ENCODE measurements around the gene SYPL2. TPM values are rescaled to one million over a fixed set of nuclear protein-coding genes. Genes with fewer than 3 reads are reported as not detected.
A peak's percentile ranks its signal among the peaks of the same experiment; 100 is the strongest.

Gene SYPL2
- total and polyA plus RNA-seq, 8 donors: 0.45 to 1.0 (median 0.58) TPM; not detected in 3

DNA sequence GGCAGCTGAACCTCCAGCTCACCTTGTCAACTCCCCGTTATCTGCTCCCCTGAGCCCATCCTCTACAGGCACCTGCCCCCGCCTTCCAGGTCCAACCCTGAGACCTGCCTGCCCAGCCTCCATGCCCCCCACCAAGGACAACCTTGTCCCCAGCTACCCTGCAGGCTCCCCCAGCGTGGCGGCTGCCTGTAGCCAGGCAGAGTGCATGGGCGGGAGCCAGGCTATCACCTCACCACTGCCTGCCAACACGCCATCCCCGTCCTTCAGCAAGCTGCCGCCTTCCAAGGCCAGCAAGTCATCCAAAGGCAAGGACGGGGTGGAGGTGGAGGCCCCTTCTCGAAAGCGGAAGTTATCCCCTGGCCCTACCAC, 24.6 kb downstream of the SYPL2 start:
- intact Hi-C loops (cut with DNase I; ENCODE audit: low total_unique reads): loop anchor here (5.0 kb wide), 1 partner anchor 41 kb away; no protein-coding TSS in a partner anchor

DNA sequence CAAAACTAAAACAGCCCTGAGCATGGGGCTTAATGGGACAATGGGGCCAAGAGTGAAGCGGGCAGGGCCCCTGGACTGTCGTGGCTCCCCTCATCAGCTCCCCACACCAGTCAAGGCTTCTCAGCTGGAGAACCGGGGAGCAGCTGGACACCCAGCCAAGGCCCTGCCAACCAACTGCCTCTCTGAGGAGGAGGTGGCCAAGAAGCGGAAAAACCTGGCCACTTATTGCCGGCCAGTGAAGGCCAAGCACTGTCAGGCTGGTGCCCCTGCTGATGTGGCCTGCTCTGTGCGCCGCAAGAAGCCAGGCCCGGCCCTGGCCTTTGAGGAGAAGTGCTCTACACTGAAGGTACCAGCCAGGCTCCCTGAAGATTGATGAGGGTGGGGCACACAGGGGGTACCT, 25.0 kb downstream of the SYPL2 start:
- WGBS, 5 donors: 92 to 100% (median 94%) methylated on average over 2 to 8 of the region's 8 CpGs
- intact Hi-C loops (cut with DNase I; ENCODE audit: low total_unique reads): loop anchor here (5.0 kb wide), 1 partner anchor 41 kb away; no protein-coding TSS in a partner anchor
- H3K36me3 ChIP-seq: peaks cover 12 to 58% (median 44%) of the 10 kb centered on the region in 4 donors

More for the DNA sequence above, 24.6 kb downstream of the SYPL2 start:
- no peak overlapping the region for H3K4me3 ChIP-seq
- peaks cover 8 to 34% (median 25%) of the 10 kb centered on the region in 4 donors for H3K4me1 ChIP-seq
- 84 to 93% (median 88%) methylated on average over 6 to 11 of the region's 11 CpGs for whole genome bisulfite sequencing, 5 donors
- no peaks in the 10 kb centered on the region for H3K9me3 ChIP-seq
- H3K27ac ChIP-seq: no peak overlapping the region
- no peaks in the 10 kb centered on the region for H3K27me3 ChIP-seq
- TF ChIP-seq, protein P1, sequence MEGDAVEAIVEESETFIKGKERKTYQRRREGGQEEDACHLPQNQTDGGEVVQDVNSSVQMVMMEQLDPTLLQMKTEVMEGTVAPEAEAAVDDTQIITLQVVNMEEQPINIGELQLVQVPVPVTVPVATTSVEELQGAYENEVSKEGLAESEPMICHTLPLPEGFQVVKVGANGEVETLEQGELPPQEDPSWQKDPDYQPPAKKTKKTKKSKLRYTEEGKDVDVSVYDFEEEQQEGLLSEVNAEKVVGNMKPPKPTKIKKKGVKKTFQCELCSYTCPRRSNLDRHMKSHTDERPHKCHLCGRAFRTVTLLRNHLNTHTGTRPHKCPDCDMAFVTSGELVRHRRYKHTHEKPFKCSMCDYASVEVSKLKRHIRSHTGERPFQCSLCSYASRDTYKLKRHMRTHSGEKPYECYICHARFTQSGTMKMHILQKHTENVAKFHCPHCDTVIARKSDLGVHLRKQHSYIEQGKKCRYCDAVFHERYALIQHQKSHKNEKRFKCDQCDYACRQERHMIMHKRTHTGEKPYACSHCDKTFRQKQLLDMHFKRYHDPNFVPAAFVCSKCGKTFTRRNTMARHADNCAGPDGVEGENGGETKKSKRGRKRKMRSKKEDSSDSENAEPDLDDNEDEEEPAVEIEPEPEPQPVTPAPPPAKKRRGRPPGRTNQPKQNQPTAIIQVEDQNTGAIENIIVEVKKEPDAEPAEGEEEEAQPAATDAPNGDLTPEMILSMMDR (IDR thresholded peaks at IDR 0.05): no peak
- TF ChIP-seq POLR2AphosphoS5 (IDR thresholded peaks at IDR 0.05) (no peak), EP300 (IDR thresholded peaks at IDR 0.05) (no peak), POLR2A (IDR thresholded peaks at IDR 0.05) (no peak)
- H3K36me3 ChIP-seq: peaks cover 7 to 58% (median 39%) of the 10 kb centered on the region in 4 donors
- DNase-seq: no peak

DNA sequence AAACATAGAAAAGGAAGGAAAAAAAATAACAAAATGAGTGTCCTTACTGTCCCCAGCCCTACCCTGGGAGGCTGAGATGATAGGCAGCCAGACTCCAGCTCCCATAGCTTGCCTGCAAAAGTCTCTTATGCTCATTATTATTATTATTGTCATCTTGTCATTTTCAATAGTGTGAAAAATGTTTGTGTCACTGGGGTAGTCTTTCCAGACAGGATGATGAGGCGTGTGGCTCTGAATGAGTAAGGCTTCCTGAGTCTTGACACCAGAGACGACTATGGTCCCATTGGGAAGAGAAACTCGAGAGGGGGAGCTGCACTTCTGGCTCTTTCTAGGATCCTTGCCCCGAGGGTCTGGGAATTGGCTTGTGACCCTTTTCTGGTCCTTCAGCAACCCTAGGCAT, 26.4 kb downstream of the SYPL2 start:
- DNase-seq: no peak
- TF ChIP-seq POLR2A (IDR thresholded peaks at IDR 0.05) (no peak), POLR2AphosphoS5 (IDR thresholded peaks at IDR 0.05) (no peak), EP300 (IDR thresholded peaks at IDR 0.05) (no peak)
- TF ChIP-seq, protein P1 (IDR thresholded peaks at IDR 0.05): no peak
- H3K36me3 ChIP-seq: peaks cover 24 to 64% (median 48%) of the 10 kb centered on the region in 4 donors
- no peaks in the 10 kb centered on the region for H3K9me3 ChIP-seq
- intact Hi-C loops (cut with DNase I; ENCODE audit: low total_unique reads): loop anchor here (5.0 kb wide), 1 partner anchor 40 kb away; no protein-coding TSS in a partner anchor
- H3K4me1 ChIP-seq: peaks cover 8 to 52% (median 30%) of the 10 kb centered on the region in 4 donors
- no peak overlapping the region for H3K27ac ChIP-seq
- no peak overlapping the region for H3K4me3 ChIP-seq
- no peaks in the 10 kb centered on the region for H3K27me3 ChIP-seq
- WGBS, 5 donors: 60 to 85% (median 82%) methylated on average over 4 of the region's 4 CpGs

More for the DNA sequence above, 25.0 kb downstream of the SYPL2 start:
- H3K9me3 ChIP-seq: no peaks in the 10 kb centered on the region
- peaks cover 8 to 38% (median 28%) of the 10 kb centered on the region in 4 donors for H3K4me1 ChIP-seq
- TF ChIP-seq POLR2AphosphoS5 (IDR thresholded peaks at IDR 0.05) (no peak), EP300 (IDR thresholded peaks at IDR 0.05) (no peak)
- TF ChIP-seq, protein P1 (IDR thresholded peaks at IDR 0.05): no peak
- no peak overlapping the region for H3K27ac ChIP-seq
- no peak overlapping the region for H3K4me3 ChIP-seq
- DNase-seq: no peak
- H3K27me3 ChIP-seq: no peaks in the 10 kb centered on the region

DNA sequence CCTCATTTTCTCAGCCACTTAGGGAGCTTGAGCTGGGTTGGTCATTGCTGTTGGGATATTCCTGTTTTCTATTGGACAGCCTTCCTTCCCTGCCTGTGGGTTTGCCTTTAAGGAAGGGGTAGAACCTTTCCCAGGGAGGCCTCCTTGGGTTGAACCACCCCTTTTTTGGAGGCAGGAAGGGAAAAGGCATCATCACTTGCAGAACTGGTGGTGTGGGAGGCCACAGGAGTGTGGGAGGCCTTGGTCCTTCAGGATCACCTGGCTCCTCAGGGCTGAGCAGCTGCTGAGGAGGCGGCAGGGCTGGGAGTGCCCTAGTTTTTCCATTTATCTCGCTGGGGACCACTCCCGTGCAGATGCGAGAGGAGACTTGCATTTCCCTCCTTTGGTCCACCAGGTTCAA, 26.9 kb downstream of the SYPL2 start:
- H3K27ac ChIP-seq: peak overlapping the region in 4 of 5 donors; percentile 76 to 90 (median 84)
- DNase-seq: no peak
- H3K36me3 ChIP-seq: peaks cover 26 to 64% (median 49%) of the 10 kb centered on the region in 4 donors
- no peaks in the 10 kb centered on the region for H3K27me3 ChIP-seq
- H3K9me3 ChIP-seq: no peaks in the 10 kb centered on the region
- intact Hi-C loops (cut with DNase I; ENCODE audit: low total_unique reads): loop anchor here (5.0 kb wide), 1 partner anchor 39 kb away; no protein-coding TSS in a partner anchor
- peak overlapping the region in 2 of 4 donors; percentile 80 to 91 for H3K4me3 ChIP-seq
- TF ChIP-seq EP300 (IDR thresholded peaks at IDR 0.05): no peak
- TF ChIP-seq, protein P1 (IDR thresholded peaks at IDR 0.05): no peak
- TF ChIP-seq POLR2A (IDR thresholded peaks at IDR 0.05): no peak
- TF ChIP-seq POLR2AphosphoS5 (IDR thresholded peaks at IDR 0.05): no peak
- 46 to 62% (median 49%) methylated on average over 4 of the region's 4 CpGs for WGBS, 5 donors
- H3K4me1 ChIP-seq: peaks cover 8 to 57% (median 34%) of the 10 kb centered on the region in 4 donors

Measured in stomach (tissue), 9 donors.